GM19240 (cell line): Measurements from ENCODE around the gene BHMT2.

ENCODE experiments used
- DNase-seq: peaks from one replicate; pipeline ENCODE4 v3.0.0; 2011; ENCODE audit warnings: low spot score; ENCODE audit not compliant: insufficient read length

The BHMT2 gene

GRCh38 chr5:79112703-79113058 is 43.1 kb downstream of the BHMT2 start:
- no peak for DNase-seq

GRCh38 chr5:79119486-79119885 is 49.9 kb downstream of the BHMT2 start:
- no peak for DNase-seq

GRCh38 chr5:79120221-79120620 is 50.7 kb downstream of the BHMT2 start:
- DNase-seq, result no peak

- DNase-seq, result no peak
Observed at GRCh38 chr5:79122973-79123372, 53.4 kb downstream of the BHMT2 start.

GRCh38 chr5:79124607-79125006 is 55.0 kb downstream of the BHMT2 start:
- DNase-seq, result no peak

GRCh38 chr5:79130781-79131180 is 61.2 kb downstream of the BHMT2 start:
- no peak for DNase-seq

GRCh38 chr5:79133121-79133656 is 63.6 kb downstream of the BHMT2 start:
- DNase-seq, result no peak

- no peak for DNase-seq
Observed at GRCh38 chr5:79133657-79134451, 64.3 kb downstream of the BHMT2 start.

- DNase-seq, result no peak
Observed at GRCh38 chr5:79135790-79136553, 66.4 kb downstream of the BHMT2 start.

GRCh38 chr5:79136618-79137017 is 67.1 kb downstream of the BHMT2 start:
- no peak for DNase-seq
